ENCODE measurements around the gene FNDC11.
"Not testable (repeated sequence)": the region's sequence is repeated elsewhere in the genome, so short reads cannot be mapped to it uniquely, and the experiment has no call there.

FNDC11 gene

DNA sequence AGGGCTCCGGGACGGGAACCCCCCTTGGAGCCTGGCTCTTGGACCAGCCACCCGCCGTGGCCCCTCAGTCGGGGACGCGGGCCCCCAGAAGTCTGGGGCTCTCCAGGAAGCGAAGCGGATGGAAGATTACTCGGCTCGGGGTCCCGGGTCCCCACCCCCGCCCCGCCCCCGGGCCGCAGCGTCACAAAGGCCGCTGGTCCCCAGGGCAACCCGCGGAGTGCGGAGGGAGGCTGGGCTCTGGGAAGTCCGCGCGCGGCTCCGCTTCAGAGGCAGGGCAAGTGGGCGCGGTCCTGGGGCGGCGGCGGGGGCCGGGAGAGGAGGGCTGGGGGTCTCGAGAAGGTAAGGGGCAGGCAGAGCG, at the start of gene FNDC11:
TSS of gene FNDC11 (plus strand) at position 227 of the 358 bp plus-strand sequence. CDS start 1,505 bp downstream, outside the sequence.
- DNase-seq (ENCODE audit: low read depth in 2 of 2), result no peak

DNA sequence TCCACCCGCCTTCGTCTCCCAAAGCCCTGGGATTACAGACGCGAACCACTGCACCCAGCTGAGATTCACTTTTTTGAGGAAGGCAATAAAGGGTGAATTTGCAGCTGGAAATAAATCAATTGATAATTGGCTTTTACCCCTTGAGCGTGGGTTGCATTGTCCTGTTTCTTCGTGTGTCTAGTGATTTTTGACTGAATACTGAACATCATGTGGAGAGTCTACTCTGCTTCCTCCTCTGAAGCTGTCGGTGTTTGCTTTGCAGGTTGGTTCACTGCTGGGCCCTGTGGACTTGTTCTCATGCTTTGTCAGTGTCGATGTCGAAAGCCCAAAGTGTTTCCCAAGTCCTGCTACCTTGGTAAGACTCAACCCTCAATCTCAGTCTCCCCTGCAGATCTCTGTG, 49.3 kb upstream of the FNDC11 start:
- DNase-seq (ENCODE audit: low read depth in 2 of 2), result no peak

- DNase-seq (ENCODE audit: low read depth in 2 of 2), result no peak
These were observed 48.7 kb upstream of the FNDC11 start for GRCh38 chr20:63505281-63505680.

DNA sequence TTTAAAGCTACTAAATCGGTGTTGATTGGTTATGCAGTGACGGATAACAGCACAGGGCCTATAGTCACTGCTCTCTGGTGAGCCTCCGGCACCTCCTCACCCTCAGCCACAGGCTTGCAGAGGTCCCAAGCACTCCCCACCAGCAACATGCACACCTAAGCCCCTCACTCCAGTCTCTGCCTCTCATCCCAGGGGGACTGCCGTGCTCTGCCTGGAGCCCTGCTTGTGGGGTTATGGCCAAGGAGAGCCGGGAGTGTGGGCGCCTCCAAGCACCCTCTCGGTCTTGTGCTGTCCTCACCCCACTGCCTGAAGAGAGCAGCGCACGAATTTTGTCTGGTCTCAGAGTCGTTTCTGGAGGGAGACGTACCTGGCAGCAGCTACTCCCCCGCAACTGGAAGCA, 48.2 kb upstream of the FNDC11 start:
- no peak for DNase-seq (ENCODE audit: low read depth in 2 of 2)

- DNase-seq (ENCODE audit: low read depth in 2 of 2), result no peak
These were observed 46.7 kb upstream of the FNDC11 start for GRCh38 chr20:63507083-63507743.

DNA sequence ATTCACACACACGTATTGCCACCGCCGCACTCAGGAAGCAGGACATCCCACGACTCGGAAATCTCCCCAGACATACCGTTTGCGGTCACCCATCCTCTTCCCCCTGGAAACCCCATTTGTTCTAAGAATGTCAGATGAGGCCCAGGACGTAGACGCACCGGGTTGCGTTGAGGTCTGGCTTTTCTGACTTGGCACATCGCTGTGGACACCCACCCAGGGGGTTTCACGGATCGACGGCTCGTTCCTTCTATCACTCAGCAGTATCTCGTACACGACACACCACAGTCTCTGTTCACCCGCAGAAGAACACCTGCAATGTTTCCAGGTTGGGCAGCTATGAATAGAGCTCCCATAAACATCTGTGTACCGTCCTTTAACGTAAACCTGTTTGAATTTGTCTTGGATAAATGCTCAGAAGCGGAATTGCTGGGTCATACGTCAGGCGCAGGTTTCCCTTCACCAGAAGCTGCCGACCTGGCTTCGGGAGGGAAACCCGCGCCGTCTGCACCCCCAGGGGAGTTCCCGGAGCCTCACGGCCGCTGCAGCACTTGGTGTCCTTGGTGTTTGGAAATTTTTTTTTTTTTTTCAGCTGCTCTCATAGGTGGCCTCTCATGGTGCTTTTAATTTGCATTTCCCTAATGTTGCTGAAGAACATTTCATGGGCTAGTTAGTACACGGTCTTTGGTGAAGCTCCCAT, 45.7 kb upstream of the FNDC11 start:
- DNase-seq (ENCODE audit: low read depth in 2 of 2), result no peak

DNA sequence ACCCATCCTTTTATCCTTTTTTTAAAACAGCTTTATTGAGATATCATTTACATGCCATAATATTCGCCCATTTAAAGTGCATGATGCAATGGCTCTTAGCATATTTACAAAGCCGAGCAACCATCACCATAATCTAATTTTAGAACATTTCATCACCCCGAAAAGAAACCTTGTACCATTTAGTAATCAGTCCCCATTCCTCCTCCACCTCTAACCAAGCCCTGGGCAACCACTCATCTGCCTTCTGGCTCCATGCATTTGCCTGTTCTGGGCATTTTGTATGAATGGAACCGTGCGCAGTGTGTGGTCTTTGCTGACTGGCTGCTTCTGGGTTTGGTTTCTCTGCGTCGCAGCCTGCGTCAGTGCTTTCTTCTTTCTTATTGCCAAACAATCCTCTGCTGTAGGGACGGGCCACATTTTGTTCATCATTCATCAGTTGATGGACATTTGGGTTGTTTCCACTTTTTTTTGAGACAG, 44.8 kb upstream of the FNDC11 start:
- no peak for DNase-seq (ENCODE audit: low read depth in 2 of 2)

DNA sequence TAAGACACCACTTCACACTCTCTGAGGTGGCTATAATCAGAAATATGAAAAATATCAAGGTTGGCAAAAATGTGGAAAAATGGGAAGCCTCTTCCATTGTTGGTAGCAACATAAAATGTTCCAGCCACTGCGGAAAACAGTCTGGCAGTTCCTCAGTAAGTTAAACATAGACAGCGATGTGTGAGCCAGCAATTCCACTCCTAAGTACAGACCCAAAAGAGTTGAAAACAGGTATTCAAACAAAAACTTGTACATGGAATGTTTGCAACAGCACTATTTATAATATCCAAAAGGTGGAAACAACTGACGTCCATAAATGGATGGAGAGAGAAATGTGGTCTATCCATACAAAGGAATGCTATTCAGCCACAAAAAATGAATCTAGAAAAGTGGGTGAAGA, 40.8 kb upstream of the FNDC11 start:
- DNase-seq (ENCODE audit: low read depth in 2 of 2), result no peak

DNA sequence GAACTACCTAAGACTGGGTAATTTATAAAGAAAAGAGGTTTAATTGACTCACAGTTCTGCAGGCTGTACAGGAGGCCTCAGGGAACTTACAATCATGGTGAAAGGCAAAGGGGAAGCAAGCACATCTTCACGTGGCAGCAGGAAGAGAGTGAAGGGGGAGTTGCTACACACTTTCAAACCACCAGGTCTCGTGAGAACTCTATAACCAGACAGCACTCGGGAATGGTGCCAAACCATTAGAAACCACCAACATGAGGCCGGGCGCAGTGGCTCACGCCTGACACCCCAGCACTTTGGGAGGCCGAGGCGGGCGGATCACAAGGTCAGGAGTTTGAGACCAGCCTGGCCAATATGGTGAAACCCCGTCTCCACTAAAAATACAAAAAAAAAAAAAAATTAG, 39.4 kb upstream of the FNDC11 start:
- not testable (repeated sequence) for DNase-seq (ENCODE audit: low read depth in 2 of 2)

DNA sequence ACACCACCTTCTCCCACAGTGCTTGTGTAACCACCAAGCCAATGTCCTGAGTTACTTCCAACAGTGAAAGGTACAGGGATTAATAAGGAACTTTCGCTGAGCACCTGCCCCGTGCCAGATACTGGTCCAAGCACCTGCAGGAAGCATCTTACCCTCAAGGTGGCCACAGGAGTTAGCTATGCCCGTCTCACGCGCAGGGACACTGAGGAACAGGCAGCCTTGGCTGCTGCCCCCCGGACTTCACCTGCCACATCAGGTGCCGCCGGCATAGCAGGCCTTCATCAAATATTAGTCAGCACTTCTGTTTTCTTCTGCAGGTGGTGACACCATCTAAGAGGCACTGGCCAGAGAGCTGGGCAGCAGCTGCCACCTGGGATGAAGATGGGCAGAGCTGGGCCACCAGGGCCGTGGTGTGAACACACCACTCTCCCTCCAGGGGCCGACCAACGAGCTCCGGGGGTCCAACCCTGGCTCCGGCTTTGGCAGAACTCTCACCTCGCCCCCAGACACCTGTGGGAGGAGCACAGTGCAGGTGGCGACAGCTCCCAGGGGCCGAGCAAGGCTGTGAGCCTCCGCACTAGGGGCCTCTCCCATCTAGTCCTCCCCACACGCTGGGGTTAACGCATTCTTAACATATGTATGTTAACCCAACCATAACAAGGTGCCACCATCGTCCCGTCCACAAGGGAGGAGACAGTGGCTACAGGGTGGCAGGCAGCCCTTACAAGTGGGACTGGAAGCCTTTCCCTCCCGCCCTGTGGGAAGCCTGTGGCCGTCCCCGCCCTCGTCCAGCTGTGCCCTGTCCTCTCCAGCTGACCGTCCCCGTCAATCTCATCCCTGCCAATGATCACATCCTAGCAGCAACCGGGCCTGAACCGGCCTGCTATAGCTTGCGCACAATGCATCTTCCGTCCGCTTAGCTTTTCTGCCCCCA, 36.3 kb upstream of the FNDC11 start:
- no peak for DNase-seq (ENCODE audit: low read depth in 2 of 2)

DNA sequence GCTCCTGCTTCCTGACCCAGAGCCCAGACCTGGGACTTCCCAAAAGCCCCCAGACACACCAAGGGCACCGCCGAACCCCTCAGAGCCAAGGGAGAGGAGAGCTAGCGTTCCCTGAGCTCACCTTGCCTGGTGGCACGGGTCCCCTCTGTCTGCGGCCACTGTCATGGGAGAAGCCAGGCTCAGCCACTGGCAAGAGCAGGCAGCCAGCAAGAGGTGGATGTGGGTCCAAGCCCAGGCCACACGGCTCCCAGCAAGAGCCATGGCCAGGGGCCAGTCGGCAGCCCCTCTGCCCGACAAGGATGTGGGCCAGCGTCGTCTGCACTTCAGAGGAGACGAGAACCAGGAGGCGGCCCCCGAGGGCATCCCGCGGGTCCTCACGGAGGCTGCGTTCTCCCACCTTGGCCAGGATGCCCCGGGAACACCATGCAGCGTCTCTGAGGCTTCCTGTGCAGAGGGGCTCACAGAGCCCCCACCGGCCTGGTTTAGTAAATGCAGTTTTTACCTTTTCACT, 35.6 kb upstream of the FNDC11 start:
- DNase-seq (ENCODE audit: low read depth in 2 of 2), result no peak

GRCh38 chr20:63518946-63519667, 34.9 kb upstream of the FNDC11 start:
- no peak for DNase-seq (ENCODE audit: low read depth in 2 of 2)

DNA sequence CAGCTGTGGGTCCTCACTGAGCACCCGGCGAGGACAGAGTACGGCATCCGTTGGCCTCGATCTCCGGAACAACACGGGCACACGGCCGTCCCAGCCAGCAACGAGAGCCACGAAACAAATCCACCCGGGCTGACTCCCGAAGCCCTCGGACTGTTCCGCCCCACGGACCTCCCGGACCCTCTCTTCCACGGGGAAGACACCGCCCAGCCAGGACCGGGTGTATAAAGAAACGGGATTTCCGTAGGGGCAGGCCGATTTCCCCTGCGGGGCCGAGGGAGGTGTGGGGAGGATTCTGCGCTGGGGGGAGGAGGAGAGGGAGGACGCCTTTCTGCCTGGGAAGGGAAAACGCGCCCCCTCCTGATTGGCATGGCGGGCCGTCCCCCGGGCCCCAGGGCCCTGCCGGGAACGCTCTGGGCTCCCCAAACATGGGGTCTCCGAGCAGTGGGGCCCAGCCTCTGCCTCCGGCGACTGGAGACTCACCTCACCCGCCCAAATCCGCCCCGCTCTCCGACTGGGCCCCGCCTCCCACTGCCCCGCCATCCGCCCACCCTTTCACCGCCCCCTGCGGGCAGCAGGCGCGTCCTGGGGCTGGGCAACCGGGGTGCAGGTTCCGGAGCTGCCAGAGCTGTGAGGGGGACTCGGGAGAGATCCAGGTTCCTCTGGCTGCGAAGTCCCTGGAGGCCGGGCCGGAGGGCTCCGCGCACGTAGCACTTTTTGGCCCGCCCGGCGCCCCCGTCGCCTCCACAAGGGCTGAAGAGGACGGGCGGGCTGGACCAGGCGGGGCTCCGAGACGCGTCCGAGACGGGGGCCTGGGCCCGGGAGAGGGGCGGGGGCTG, 34.1 kb upstream of the FNDC11 start:
- DNase-seq (ENCODE audit: low read depth in 2 of 2), result peak; percentile 37 to 42

- DNase-seq (ENCODE audit: low read depth in 2 of 2), result peak; percentile 74 to 75
These were observed 33.4 kb upstream of the FNDC11 start, which contains the start of gene PPDPF for GRCh38 chr20:63520504-63520933. PPDPF (plus strand) TSS chr20:63520765; CDS start chr20:63521309, 544 bp downstream.

DNA sequence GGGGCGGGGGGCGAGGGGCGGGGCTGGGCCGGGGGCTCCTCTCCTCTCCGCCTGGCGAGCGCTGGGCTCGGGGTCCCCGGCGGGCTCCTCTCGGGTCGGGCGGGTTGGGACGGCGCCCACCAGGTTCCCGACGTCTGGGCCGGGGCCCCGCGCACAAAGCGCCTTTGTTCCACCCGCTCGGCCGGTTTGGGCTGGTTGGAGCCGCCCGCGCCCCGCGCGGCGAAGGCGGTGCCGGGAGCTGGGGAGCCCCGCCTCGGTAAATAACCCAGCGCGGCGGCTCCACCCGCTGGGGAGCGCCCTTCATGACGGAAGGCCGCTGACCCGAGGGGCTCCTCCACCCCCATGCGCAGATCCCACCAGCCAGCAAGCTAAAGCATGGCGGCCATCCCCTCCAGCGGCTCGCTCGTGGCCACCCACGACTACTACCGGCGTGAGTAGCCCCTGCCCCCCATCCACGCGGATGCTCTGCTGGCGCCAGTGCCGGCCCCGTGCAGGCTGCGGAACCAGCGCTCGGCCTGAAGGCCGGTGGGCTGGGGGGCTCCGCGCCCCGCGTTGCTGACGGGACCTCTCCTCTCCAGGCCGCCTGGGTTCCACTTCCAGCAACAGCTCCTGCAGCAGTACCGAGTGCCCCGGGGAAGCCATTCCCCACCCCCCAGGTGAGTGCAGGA, 32.9 kb upstream of the FNDC11 start:
- peak; percentile 58 to 60 for DNase-seq (ENCODE audit: low read depth in 2 of 2)

DNA sequence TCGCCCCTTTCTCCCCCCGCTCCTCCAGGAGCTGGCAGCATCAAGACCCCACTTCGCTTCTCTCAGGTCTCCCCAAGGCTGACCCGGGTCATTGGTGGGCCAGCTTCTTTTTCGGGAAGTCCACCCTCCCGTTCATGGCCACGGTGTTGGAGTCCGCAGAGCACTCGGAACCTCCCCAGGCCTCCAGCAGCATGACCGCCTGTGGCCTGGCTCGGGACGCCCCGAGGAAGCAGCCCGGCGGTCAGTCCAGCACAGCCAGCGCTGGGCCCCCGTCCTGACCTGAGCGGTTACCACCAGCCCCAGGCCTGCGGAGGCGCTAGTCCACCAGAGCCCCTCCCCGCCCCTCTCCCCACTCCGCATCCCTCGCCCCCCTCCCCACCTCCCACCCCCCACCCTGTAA, 32.4 kb upstream of the FNDC11 start:
- DNase-seq (ENCODE audit: low read depth in 2 of 2), result no peak

DNA sequence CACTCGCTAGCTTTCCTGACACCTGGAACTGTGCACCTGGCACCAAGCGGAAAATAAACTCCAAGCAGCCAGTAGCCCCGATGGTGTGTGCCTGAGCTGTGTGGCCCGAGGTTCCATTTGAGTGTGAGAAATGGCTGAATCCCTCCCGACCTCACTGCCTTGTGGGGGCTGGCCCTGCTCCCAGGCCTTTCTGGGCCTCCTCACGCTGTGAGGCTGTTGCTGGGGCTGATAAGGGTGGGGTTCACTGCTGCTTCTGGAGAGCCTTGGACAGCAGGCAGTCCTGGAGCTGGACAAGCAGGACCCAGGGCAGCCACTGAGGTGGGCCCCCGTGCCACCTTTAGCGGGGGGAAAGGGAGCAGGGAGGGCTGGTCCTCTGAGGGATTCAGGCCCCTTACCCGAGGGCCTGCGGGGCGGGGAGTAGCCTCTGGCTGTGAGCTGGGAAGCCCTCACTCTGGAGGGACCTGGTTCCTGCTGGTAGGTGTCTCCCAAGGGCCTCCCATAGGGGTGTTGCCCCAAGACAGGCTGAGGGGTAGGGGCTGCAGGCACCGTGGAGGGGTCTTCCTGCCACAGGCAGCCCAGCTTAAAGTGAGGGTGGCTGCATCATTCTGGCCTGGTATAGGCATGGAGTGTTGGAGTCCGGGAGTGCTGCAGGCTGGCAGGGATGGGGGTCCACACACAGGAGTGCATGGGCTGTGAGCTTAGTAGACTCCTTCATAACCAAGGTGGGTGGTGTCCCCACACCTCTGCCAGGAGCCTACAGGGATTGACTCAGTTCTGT, 31.7 kb upstream of the FNDC11 start:
- DNase-seq (ENCODE audit: low read depth in 2 of 2), result no peak

GRCh38 chr20:63522981-63523611, 30.9 kb upstream of the FNDC11 start:
- DNase-seq (ENCODE audit: low read depth in 2 of 2), result no peak

DNA sequence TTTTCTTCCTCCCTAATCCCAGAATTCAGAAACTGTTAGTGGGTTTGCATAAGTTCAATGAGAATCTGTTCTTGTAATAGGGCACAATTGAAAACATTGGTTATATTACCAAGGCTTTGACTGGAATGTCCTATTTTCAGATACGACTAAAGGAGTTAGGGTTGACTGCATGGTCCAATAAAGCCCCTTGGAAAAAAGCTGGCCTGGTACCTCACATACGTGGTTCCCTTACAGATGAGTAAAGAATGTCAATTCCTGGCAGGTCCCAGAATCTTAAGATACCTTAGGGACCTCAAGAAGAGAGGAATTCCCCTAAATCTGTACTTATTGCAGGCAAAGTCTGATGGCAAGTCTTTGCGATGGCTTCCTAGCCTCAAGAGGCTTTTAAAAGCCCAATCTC, 28.8 kb upstream of the FNDC11 start:
- no peak for DNase-seq (ENCODE audit: low read depth in 2 of 2)

All from stimulated activated CD4-positive, alpha-beta T cell treated with anti-CD3 and anti-CD28 coated beads, Interleukin-4, amount 100 ng/mL, for 48 hours (primary cell).